Activated CD4-positive, alpha-beta memory T cell treated with anti-CD3 and anti-CD28 coated beads, Interleukin-2, amount 10 ng/mL, durations not matched to agents 7 days and 5 days (primary cell): ENCODE data around the gene GTF3C5. TPM values are rescaled to one million over a fixed set of nuclear protein-coding genes. Genes with fewer than 3 reads are reported as not detected.
"Not testable (repeated sequence)": the region's sequence is repeated elsewhere in the genome, so short reads cannot be mapped to it uniquely, and the experiment has no call there.

Experiments used
- CTCF ChIA-PET: fragments of 350-600 bp; sonication (Branson Sonifier 250); formaldehyde crosslinking; loops from one replicate; lab custom pipeline; 2021; ENCODE audit warnings: antibody characterized with exemption, inconsistent platforms; lab: Charles Lee
- POLR2A ChIA-PET: fragments of 350-600 bp; sonication (Branson Sonifier 250); formaldehyde crosslinking; loops from one replicate; lab custom pipeline; 2021; ENCODE audit warnings: antibody characterized with exemption; lab: Charles Lee
- DNase-seq: peaks from one replicate; pipeline ENCODE4 v3.0.0-alpha.2; 2020
- H3K27ac Mint-ChIP-seq: one replicate; pipeline ENCODE4 v1.8.0; 2021; ENCODE audit warnings: mild to moderate bottlenecking, mixed read lengths
- H3K27me3 Mint-ChIP-seq: one replicate; pipeline ENCODE4 v1.8.0; 2021; ENCODE audit warnings: mixed read lengths
- H3K36me3 Mint-ChIP-seq: one replicate; pipeline ENCODE4 v1.8.0; 2021; ENCODE audit warnings: low read depth, mixed read lengths
- H3K4me1 Mint-ChIP-seq: one replicate; pipeline ENCODE4 v1.8.0; 2021; ENCODE audit warnings: mixed read lengths
- H3K4me3 Mint-ChIP-seq: one replicate; pipeline ENCODE4 v1.8.0; 2021; ENCODE audit warnings: mild to moderate bottlenecking, mixed read lengths
- H3K9me3 Mint-ChIP-seq: one replicate; pipeline ENCODE4 v1.8.0; 2021; ENCODE audit warnings: mixed read lengths
- total RNA-seq, 2 experiments: library from RNA; stranded (reverse); gene quantifications; one replicate each; pipeline ENCODE4 v1.2.3, GENCODE V29; 2021

GTF3C5 gene
- total RNA-seq, 2 experiments from 2014 or later, result 66.8 to 67.3 TPM

- peaks cover 47% of the 10 kb centered on the region for H3K4me1 Mint-ChIP-seq
- DNase-seq, result not testable (repeated sequence)
Observed at GRCh38 chr9:133061019-133061763, 30.4 kb downstream of the GTF3C5 start.

DNA sequence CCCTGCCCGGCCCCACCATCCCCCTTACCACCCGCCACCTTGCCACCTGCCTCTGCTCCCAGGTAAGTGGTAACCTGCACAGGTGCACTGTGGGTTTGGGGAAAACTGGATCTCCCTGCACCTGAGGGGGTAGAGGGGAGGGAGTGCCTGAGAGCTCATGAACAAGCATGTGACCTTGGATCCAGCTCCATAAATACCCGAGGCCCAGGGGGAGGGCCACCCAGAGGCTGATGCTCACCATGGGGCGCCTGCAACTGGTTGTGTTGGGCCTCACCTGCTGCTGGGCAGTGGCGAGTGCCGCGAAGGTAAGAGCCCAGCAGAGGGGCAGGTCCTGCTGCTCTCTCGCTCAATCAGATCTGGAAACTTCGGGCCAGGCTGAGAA, 31.0 kb downstream of the GTF3C5 start, which contains the start of gene CEL:
Gene CEL, plus strand, starts transcription at position 218 of the 382 bp plus-strand sequence. Its CDS starts 22 bp downstream, at position 240.
- POLR2A ChIA-PET, H3K27ac Mint-ChIP-seq, H3K27me3 Mint-ChIP-seq, H3K9me3 Mint-ChIP-seq, DNase-seq, H3K4me3 Mint-ChIP-seq: not testable (repeated sequence)
- peaks cover 17% of the 10 kb centered on the region for H3K36me3 Mint-ChIP-seq
- CTCF ChIA-PET, result interaction anchor here (2.6 kb wide), 1 partner anchor 40 kb away, joined by 6 read pairs; no protein-coding TSS in a partner anchor
- H3K4me1 Mint-ChIP-seq, result peaks cover 42% of the 10 kb centered on the region

More at GRCh38 chr9:133061019-133061763, 30.4 kb downstream of the GTF3C5 start:
- not testable (repeated sequence) for H3K27ac Mint-ChIP-seq, H3K27me3 Mint-ChIP-seq, H3K9me3 Mint-ChIP-seq, H3K4me3 Mint-ChIP-seq
- peaks cover 21% of the 10 kb centered on the region for H3K36me3 Mint-ChIP-seq
- ChIA-PET CTCF (interaction anchor here (2.0 to 2.6 kb wide), 2 partner anchors 13 to 39 kb away, joined by 6 to 12 read pairs; no protein-coding TSS in a partner anchor), POLR2A (interaction anchor here (1.4 to 1.8 kb wide), 2 partner anchors 31 to 54 kb away, joined by 4 to 9 read pairs; partner anchors contain the start of gene GTF3C5)

- H3K27me3 Mint-ChIP-seq, H3K4me3 Mint-ChIP-seq, DNase-seq, POLR2A ChIA-PET, H3K27ac Mint-ChIP-seq, H3K9me3 Mint-ChIP-seq, CTCF ChIA-PET: not testable (repeated sequence)
- Mint-ChIP-seq H3K36me3 (peaks cover 15% of the 10 kb centered on the region), H3K4me1 (peaks cover 35% of the 10 kb centered on the region)
Observed at GRCh38 chr9:133062569-133062968, 31.8 kb downstream of the GTF3C5 start.

DNA sequence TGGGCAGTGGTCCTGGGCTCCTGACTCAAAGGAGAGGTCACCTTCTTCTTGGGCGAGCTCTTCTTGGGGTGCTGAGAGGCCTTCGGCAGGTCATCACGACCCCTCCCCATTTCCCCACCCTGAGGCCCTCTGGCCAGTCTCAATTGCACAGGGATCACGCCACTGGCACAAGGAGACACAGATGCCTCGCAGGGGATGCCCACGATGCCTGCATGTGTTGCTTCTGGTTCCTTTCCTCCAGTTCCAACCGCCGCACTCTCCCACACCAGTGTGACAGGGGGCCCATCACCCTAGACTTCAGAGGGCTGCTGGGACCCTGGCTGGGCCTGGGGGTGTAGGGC, 32.3 kb downstream of the GTF3C5 start:
- POLR2A ChIA-PET, result no interaction called here
- Mint-ChIP-seq H3K36me3 (peaks cover 9% of the 10 kb centered on the region), H3K4me3 (no peak overlapping the region), H3K27ac (no peak overlapping the region), H3K27me3 (no peaks in the 10 kb centered on the region), H3K4me1 (peaks cover 30% of the 10 kb centered on the region), H3K9me3 (no peaks in the 10 kb centered on the region)
- CTCF ChIA-PET, result no interaction called here
- no peak for DNase-seq

DNA sequence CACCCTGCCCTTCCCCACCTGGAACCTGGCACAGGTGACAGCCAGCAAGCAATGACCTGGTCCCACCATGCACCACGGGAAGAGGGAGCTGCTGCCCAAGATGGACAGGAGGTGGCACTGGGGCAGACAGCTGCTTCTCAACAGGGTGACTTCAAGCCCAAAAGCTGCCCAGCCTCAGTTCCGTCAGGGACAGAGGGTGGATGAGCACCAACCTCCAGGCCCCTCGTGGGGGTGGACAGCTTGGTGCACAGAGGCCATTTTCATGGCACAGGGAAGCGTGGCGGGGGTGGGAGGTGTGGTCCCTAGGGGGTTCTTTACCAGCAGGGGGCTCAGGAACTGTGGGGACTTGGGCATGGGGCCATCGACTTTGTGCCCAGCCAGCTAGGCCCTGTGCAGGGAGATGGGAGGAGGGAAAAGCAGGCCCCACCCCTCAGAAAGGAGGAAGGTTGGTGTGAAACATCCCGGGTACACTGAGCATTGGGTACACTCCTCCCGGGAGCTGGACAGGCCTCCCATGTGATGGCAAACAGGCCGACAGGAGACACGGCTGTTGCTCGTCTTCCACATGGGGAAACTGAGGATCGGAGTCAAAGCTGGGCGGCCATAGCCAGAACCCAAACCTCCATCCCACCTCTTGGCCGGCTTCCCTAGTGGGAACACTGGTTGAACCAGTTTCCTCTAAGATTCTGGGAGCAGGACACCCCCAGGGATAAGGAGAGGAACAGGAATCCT, 32.9 kb downstream of the GTF3C5 start:
- H3K4me1 Mint-ChIP-seq, result peaks cover 24% of the 10 kb centered on the region
- H3K4me3 Mint-ChIP-seq, result no peak overlapping the region
- POLR2A ChIA-PET, result interaction anchor here (0.8 to 0.9 kb wide), 2 partner anchors 31 to 34 kb away, joined by 3 read pairs; no protein-coding TSS in a partner anchor
- H3K36me3 Mint-ChIP-seq, result peaks cover 4% of the 10 kb centered on the region
- no peak overlapping the region for H3K27ac Mint-ChIP-seq
- no peak for DNase-seq
- CTCF ChIA-PET, result no interaction called here
- no peaks in the 10 kb centered on the region for H3K27me3 Mint-ChIP-seq
- H3K9me3 Mint-ChIP-seq, result no peaks in the 10 kb centered on the region

- ChIA-PET CTCF (no interaction called here), POLR2A (interaction anchor here (0.8 to 0.9 kb wide), 2 partner anchors 30 to 33 kb away, joined by 3 read pairs; no protein-coding TSS in a partner anchor)
- Mint-ChIP-seq H3K27me3 (no peaks in the 10 kb centered on the region), H3K27ac (no peak overlapping the region), H3K4me1 (peaks cover 16% of the 10 kb centered on the region), H3K36me3 (no peaks in the 10 kb centered on the region), H3K4me3 (no peak overlapping the region), H3K9me3 (no peaks in the 10 kb centered on the region)
- DNase-seq, result no peak
Observed at GRCh38 chr9:133064241-133065069, 33.7 kb downstream of the GTF3C5 start.

- no peak for DNase-seq
- CTCF ChIA-PET, result no interaction called here
- no peak overlapping the region for H3K4me3 Mint-ChIP-seq
Observed at GRCh38 chr9:133065070-133065388, 34.2 kb downstream of the GTF3C5 start.

GRCh38 chr9:133066181-133066983, 35.6 kb downstream of the GTF3C5 start:
- H3K27ac Mint-ChIP-seq, result no peak overlapping the region
- ChIA-PET POLR2A (interaction anchor here (0.6 kb wide), 1 partner anchor 1627 kb away, joined by 3 read pairs; no protein-coding TSS in a partner anchor), CTCF (no interaction called here)
- H3K9me3 Mint-ChIP-seq, result no peaks in the 10 kb centered on the region
- no peak for DNase-seq
- H3K4me3 Mint-ChIP-seq, result no peak overlapping the region
- H3K36me3 Mint-ChIP-seq, result no peaks in the 10 kb centered on the region
- no peaks in the 10 kb centered on the region for H3K27me3 Mint-ChIP-seq
- H3K4me1 Mint-ChIP-seq, result peaks cover 3% of the 10 kb centered on the region

More at GRCh38 chr9:133065070-133065388, 34.2 kb downstream of the GTF3C5 start:
- no peaks in the 10 kb centered on the region for H3K36me3 Mint-ChIP-seq
- peaks cover 12% of the 10 kb centered on the region for H3K4me1 Mint-ChIP-seq
- no peaks in the 10 kb centered on the region for H3K9me3 Mint-ChIP-seq
- no peak overlapping the region for H3K27ac Mint-ChIP-seq
- POLR2A ChIA-PET, result no interaction called here
- no peaks in the 10 kb centered on the region for H3K27me3 Mint-ChIP-seq

- POLR2A ChIA-PET, result interaction anchor here (0.6 kb wide), 1 partner anchor 1628 kb away, joined by 3 read pairs; no protein-coding TSS in a partner anchor
- no peak for DNase-seq
- no peaks in the 10 kb centered on the region for H3K36me3 Mint-ChIP-seq
- H3K9me3 Mint-ChIP-seq, result no peaks in the 10 kb centered on the region
- CTCF ChIA-PET, result no interaction called here
- H3K4me3 Mint-ChIP-seq, result no peak overlapping the region
- no peaks in the 10 kb centered on the region for H3K27me3 Mint-ChIP-seq
- H3K4me1 Mint-ChIP-seq, result peaks cover 2% of the 10 kb centered on the region
- H3K27ac Mint-ChIP-seq, result no peak overlapping the region
Observed at GRCh38 chr9:133067006-133067405, 36.2 kb downstream of the GTF3C5 start.

DNA sequence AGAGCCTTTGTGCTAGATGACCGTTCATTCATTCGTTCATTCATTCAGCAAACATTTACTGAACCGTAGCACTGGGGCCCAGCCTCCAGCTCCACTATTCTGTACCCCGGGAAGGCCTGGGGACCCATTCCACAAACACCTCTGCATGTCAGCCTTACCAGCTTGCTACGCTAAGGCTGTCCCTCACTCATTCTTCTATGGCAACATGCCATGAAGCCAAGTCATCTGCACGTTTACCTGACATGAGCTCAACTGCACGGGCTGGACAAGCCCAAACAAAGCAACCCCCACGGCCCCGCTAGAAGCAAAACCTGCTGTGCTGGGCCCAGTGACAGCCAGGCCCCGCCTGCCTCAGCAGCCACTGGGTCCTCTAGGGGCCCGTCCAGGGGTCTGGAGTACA, 37.0 kb downstream of the GTF3C5 start:
- H3K4me1 Mint-ChIP-seq, result no peaks in the 10 kb centered on the region
- no peaks in the 10 kb centered on the region for H3K27me3 Mint-ChIP-seq
- no peak for DNase-seq
- ChIA-PET CTCF (no interaction called here), POLR2A (interaction anchor here (0.8 kb wide), 1 partner anchor 37 kb away, joined by 4 read pairs; the partner anchor contains the start of gene GTF3C5)
- H3K9me3 Mint-ChIP-seq, result no peaks in the 10 kb centered on the region
- no peaks in the 10 kb centered on the region for H3K36me3 Mint-ChIP-seq
- H3K4me3 Mint-ChIP-seq, result no peak overlapping the region
- H3K27ac Mint-ChIP-seq, result no peak overlapping the region

DNA sequence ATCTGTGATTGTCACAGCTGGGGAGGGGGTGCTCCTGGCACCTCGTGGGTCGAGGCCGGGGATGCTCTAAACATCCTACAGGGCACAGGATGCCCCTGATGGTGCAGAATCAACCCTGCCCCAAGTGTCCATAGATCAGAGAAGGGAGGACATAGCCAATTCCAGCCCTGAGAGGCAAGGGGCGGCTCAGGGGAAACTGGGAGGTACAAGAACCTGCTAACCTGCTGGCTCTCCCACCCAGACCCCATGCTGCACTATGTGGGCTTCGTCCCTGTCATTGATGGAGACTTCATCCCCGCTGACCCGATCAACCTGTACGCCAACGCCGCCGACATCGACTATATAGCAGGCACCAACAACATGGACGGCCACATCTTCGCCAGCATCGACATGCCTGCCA, 37.6 kb downstream of the GTF3C5 start:
- H3K27me3 Mint-ChIP-seq, H3K9me3 Mint-ChIP-seq, DNase-seq, H3K4me3 Mint-ChIP-seq, H3K4me1 Mint-ChIP-seq, CTCF ChIA-PET, H3K27ac Mint-ChIP-seq, H3K36me3 Mint-ChIP-seq: not testable (repeated sequence)
- POLR2A ChIA-PET, result interaction anchor here (0.8 kb wide), 1 partner anchor 38 kb away, joined by 4 read pairs; the partner anchor contains the start of gene GTF3C5

GRCh38 chr9:133070500-133070961, 39.7 kb downstream of the GTF3C5 start:
- H3K27me3 Mint-ChIP-seq, H3K4me3 Mint-ChIP-seq, DNase-seq, CTCF ChIA-PET, H3K36me3 Mint-ChIP-seq, POLR2A ChIA-PET, H3K9me3 Mint-ChIP-seq, H3K4me1 Mint-ChIP-seq, H3K27ac Mint-ChIP-seq: not testable (repeated sequence)
